Chondrocyte (in vitro differentiated cells): ENCODE measurements around the gene RRAS2. TPM values are rescaled to one million over a fixed set of nuclear protein-coding genes. Genes with fewer than 3 reads are reported as not detected.
A peak's percentile ranks its signal among the peaks of the same experiment; 100 is the strongest.
"Not testable (repeated sequence)": the region's sequence is repeated elsewhere in the genome, so short reads cannot be mapped to it uniquely, and the experiment has no call there.

Source experiments
- DNase-seq: peaks from one replicate; pipeline ENCODE4 v3.0.0; 2021; ENCODE audit warnings: mixed read lengths, low spot score
- H3K27ac Mint-ChIP-seq: one replicate; pipeline ENCODE4 v1.8.0; 2021; ENCODE audit warnings: mild to moderate bottlenecking, moderate library complexity, mixed read lengths; ENCODE audit not compliant: unreplicated experiment
- H3K27me3 Mint-ChIP-seq: 2 replicates; pipeline ENCODE4 v1.8.0; 2021; ENCODE audit warnings: low read depth, mixed read lengths
- H3K36me3 Mint-ChIP-seq: 2 replicates; pipeline ENCODE4 v1.8.0; 2021; ENCODE audit warnings: low read depth, mixed read lengths
- H3K4me1 Mint-ChIP-seq: 2 replicates; pipeline ENCODE4 v1.8.0; 2021; ENCODE audit warnings: low read depth, mild to moderate bottlenecking, mixed read lengths
- H3K4me3 Mint-ChIP-seq: one replicate; pipeline ENCODE4 v1.8.0; 2021; ENCODE audit warnings: mild to moderate bottlenecking, moderate library complexity, mixed read lengths; ENCODE audit not compliant: unreplicated experiment
- H3K9me3 Mint-ChIP-seq: 2 replicates; pipeline ENCODE4 v1.8.0; 2021; ENCODE audit warnings: low read depth, mixed read lengths
- CTCF ChIP-seq: fragments of 200-600 bp; sonication (generic); IDR thresholded peaks from 2 replicates; pipeline ENCODE4 v1.5.0; 2021; ENCODE audit warnings: antibody characterized with exemption, mild to moderate bottlenecking, moderate library complexity
- long read RNA-seq: library from polyadenylated mRNA; stranded (forward); transcript quantifications from one replicate; pipeline ENCODE4 v2.0.0, GENCODE V29; 2021
- total RNA-seq: library from RNA; stranded (reverse); gene quantifications from 3 replicates; pipeline ENCODE4 v1.2.1, GENCODE V29; 2021

The RRAS2 gene
- total RNA-seq, result 55.8 to 76.9 TPM (median 74.1 TPM) in 3 replicates
- long read RNA-seq, transcript RRAS2-201 (6 exons, 1,516 nt), result major isoform, 81 of 98 reads
- long read RNA-seq, partial matches to known transcripts, result 3 of 98 reads
- long read RNA-seq, other reads (novel, unspliced or antisense), result 9 of 98 reads

DNA sequence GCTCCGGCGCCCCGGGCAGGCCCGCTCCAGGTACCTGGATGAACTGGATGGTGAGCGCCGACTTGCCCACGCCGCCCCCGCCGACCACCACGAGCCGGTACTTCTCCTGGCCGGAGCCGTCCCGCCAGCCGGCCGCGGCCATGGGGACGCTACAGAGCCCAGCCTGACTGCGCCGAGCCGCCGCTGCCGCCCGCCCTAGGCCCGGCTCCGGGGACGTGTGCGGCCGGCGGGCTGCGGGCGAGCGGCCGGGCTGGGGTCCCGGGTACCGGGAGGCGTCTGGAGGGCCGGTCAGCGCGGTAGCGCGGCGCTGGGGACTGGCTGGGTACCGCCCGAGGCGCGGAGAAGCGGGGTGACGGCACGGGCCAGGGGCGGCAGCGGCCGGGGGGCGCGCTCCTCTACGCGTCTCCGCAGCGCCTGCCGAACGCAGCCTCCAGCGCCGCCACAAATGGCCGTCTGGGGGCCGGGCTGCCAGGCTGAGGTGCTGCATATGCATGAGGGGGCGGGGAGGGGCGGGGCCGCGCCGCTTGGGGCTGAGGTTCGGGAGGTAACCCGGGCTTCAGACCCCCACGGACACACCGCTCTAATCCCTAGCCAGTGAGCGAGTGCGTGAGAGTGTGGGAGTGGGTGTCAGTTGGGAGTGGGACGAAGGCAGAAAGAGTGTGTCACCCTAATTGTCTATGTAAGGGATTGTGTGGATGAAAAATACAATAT lies at the start of gene RRAS2:
Gene RRAS2, minus strand, starts transcription at position 455 of the 711 bp plus-strand sequence. Its CDS starts 313 bp downstream, at position 142.
- Mint-ChIP-seq H3K27me3 (no peaks in the 10 kb centered on the region), H3K36me3 (no peaks in the 10 kb centered on the region), H3K4me1 (peaks cover 40% of the 10 kb centered on the region), H3K4me3 (peak within 1 kb of the TSS; percentile 95), H3K9me3 (no peaks in the 10 kb centered on the region), H3K27ac (peak within 1 kb of the TSS; percentile 92)
- no peak for DNase-seq
- TF ChIP-seq CTCF, result peak; percentile 39

DNA sequence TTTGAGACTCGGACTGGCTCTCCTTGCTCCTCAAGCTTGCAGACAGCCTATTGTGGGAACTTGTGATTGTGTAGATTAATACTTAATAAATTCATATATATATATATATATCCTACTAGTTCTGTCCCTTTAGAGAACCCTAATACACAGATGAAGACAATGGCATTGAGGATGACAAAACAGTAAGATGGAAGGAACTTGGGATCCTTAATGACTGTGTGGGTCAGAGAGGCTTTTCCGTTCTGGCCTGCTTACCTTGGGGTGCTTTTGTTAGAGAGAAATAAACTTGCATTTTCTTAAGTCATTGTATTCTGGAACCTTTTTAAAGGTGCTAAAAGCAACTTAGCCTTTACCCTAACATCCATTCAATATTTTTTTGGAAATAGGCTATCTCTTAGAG lies 49.6 kb upstream of the RRAS2 start:
- no peak for DNase-seq
- H3K4me3 Mint-ChIP-seq, result no peak overlapping the region

DNA sequence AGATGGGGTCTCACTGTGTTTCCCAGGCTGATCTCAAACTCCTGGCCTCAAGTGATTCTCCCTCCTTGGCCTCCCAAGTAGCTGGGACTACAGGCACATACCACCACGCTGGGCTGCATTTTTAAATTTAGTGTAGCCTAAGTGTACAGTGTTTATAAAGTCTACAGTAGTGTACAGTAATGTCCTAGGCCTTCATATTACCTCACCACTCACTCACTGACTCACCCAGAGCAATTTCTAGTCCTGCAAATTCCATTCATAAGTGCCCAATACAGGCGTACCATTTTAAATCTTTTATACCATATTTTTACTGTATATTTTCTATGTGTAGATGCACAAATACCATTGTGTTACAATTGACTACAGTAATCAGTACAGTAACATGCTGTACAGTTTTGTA lies 47.1 kb upstream of the RRAS2 start:
- DNase-seq, H3K4me1 Mint-ChIP-seq, H3K9me3 Mint-ChIP-seq, H3K36me3 Mint-ChIP-seq, H3K27ac Mint-ChIP-seq, H3K27me3 Mint-ChIP-seq, H3K4me3 Mint-ChIP-seq: not testable (repeated sequence)

More for the DNA sequence above, 49.6 kb upstream of the RRAS2 start:
- no peak for TF ChIP-seq CTCF
- Mint-ChIP-seq H3K36me3 (no peaks in the 10 kb centered on the region), H3K9me3 (no peaks in the 10 kb centered on the region), H3K4me1 (peaks cover 28% of the 10 kb centered on the region), H3K27ac (no peak overlapping the region), H3K27me3 (no peaks in the 10 kb centered on the region)

DNA sequence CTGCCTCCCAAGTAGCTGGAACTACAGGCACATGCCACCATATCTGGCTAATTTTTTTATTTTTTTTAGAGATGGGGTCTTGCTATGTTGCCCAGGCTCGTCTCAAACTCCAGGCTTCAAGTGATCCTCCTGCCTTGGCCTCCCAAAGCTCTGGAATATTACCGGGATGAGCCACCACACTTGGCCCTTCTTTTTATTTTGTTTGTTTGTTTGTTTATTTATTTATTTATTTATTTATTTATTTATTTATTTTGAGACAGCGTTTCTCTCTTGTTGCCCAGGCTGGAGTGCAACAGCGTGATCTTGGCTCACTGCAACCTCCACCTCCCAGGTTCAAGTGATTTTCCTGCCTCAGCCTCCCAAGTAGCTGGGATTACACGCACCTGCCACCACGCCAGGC lies 44.5 kb upstream of the RRAS2 start:
- H3K36me3 Mint-ChIP-seq, DNase-seq, H3K4me1 Mint-ChIP-seq, H3K4me3 Mint-ChIP-seq, H3K9me3 Mint-ChIP-seq, H3K27me3 Mint-ChIP-seq, H3K27ac Mint-ChIP-seq: not testable (repeated sequence)

DNA sequence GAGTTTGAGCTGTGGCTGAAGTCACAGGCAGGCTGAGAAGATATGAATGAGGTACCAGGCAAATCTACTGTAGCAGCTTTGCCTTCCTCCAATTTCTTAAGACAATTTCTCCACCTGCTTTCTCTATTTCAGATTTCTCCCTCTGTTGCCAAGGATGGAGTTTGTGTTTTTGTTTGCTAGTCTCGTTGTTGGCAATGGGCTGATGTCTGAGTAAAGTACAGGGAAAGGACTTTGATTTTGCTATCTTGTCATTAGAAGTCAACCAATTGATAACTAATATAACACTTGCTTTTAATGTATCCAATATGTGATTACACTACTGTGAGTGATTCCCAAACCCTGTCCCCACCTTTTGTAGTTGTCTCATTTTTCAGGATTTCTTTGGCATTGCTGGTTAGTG lies 40.1 kb upstream of the RRAS2 start:
- TF ChIP-seq CTCF, result no peak
- H3K4me1 Mint-ChIP-seq, result no peaks in the 10 kb centered on the region
- H3K27ac Mint-ChIP-seq, result no peak overlapping the region
- no peak overlapping the region for H3K4me3 Mint-ChIP-seq
- no peak for DNase-seq
- no peaks in the 10 kb centered on the region for H3K27me3 Mint-ChIP-seq
- H3K9me3 Mint-ChIP-seq, result no peaks in the 10 kb centered on the region
- no peaks in the 10 kb centered on the region for H3K36me3 Mint-ChIP-seq

- no peak for DNase-seq
- H3K9me3 Mint-ChIP-seq, result no peaks in the 10 kb centered on the region
- H3K36me3 Mint-ChIP-seq, result no peaks in the 10 kb centered on the region
- no peaks in the 10 kb centered on the region for H3K27me3 Mint-ChIP-seq
- H3K4me3 Mint-ChIP-seq, result no peak overlapping the region
- no peak for TF ChIP-seq CTCF
- no peak overlapping the region for H3K27ac Mint-ChIP-seq
- no peaks in the 10 kb centered on the region for H3K4me1 Mint-ChIP-seq
Measured at GRCh38 chr11:14396273-14396672, 37.3 kb upstream of the RRAS2 start.
